ENCODE measurements around the gene LIMCH1. TPM values are rescaled to one million over a fixed set of nuclear protein-coding genes. Genes with fewer than 3 reads are reported as not detected.

The LIMCH1 gene
- total and polyA plus RNA-seq, 10 donors = 14.4 to 434 (median 212) TPM

GRCh38 chr4:41579043-41579442 lies 41.1 kb downstream of the LIMCH1 start:
- Histone ChIP-seq H3K9me3 (peaks cover 0 to 3% (median under 1%) of the 10 kb centered on the region in 8 donors), H3K36me3 (no peaks in the 10 kb centered on the region), H3K4me1 (peaks cover 0 to 5% (median 0%) of the 10 kb centered on the region in 6 donors), H3K27ac (no peak overlapping the region), H3K4me3 (no peak overlapping the region), H3K27me3 (replicated peaks in 1 of 7) (no peaks in the 10 kb centered on the region)
- DNase-seq = no peak
- intact Hi-C loops (cut with DNase I; ENCODE audit: low total_unique reads) = no loop called here
- no peak for TF ChIP-seq POLR2AphosphoS5 (IDR thresholded peaks at IDR 0.05)
- no peak for TF ChIP-seq POLR2A (IDR thresholded peaks at IDR 0.05)
- no peak for TF ChIP-seq CTCF (IDR thresholded peaks at IDR 0.05 in 8 of 11, conservative IDR thresholded peaks at IDR 0.05 in 3 of 11)
- WGBS, 5 donors = 65 to 97% (median 82%) methylated on average over 3 of the region's 3 CpGs

GRCh38 chr4:41579526-41579925 lies 41.6 kb downstream of the LIMCH1 start:
- 71 to 92% (median 81%) methylated on average over 5 of the region's 5 CpGs for WGBS, 5 donors
- Histone ChIP-seq H3K4me3 (no peak overlapping the region), H3K27ac (peak overlapping the region in 1 of 8 donors; percentile 2), H3K27me3 (replicated peaks in 1 of 7) (no peaks in the 10 kb centered on the region), H3K36me3 (no peaks in the 10 kb centered on the region), H3K4me1 (peaks cover 0 to 5% (median 0%) of the 10 kb centered on the region in 6 donors), H3K9me3 (peaks cover 0 to 7% (median 4%) of the 10 kb centered on the region in 8 donors)
- intact Hi-C loops (cut with DNase I; ENCODE audit: low total_unique reads) = no loop called here
- TF ChIP-seq CTCF (IDR thresholded peaks at IDR 0.05 in 8 of 11, conservative IDR thresholded peaks at IDR 0.05 in 3 of 11) (no peak), POLR2AphosphoS5 (IDR thresholded peaks at IDR 0.05) (no peak), POLR2A (IDR thresholded peaks at IDR 0.05) (no peak)
- DNase-seq = no peak

- 68 to 82% (median 69%) methylated on average over 4 of the region's 4 CpGs for WGBS, 5 donors
- Histone ChIP-seq H3K36me3 (no peaks in the 10 kb centered on the region), H3K4me3 (no peak overlapping the region), H3K9me3 (peaks cover 0 to 12% (median 8%) of the 10 kb centered on the region in 8 donors), H3K4me1 (peaks cover 0 to 5% (median 0%) of the 10 kb centered on the region in 6 donors), H3K27ac (peak overlapping the region in 1 of 8 donors; percentile 2), H3K27me3 (replicated peaks in 1 of 7) (no peaks in the 10 kb centered on the region)
- no peak for DNase-seq
- TF ChIP-seq POLR2A (IDR thresholded peaks at IDR 0.05) = no peak
- TF ChIP-seq CTCF (IDR thresholded peaks at IDR 0.05 in 8 of 11, conservative IDR thresholded peaks at IDR 0.05 in 3 of 11) = no peak
- TF ChIP-seq POLR2AphosphoS5 (IDR thresholded peaks at IDR 0.05) = no peak
- intact Hi-C loops (cut with DNase I; ENCODE audit: low total_unique reads) = no loop called here
Measured at GRCh38 chr4:41580007-41580406, 42.0 kb downstream of the LIMCH1 start.

- DNase-seq = no peak
Measured at GRCh38 chr4:41586675-41587225, 48.8 kb downstream of the LIMCH1 start.

More at GRCh38 chr4:41586675-41587225, 48.8 kb downstream of the LIMCH1 start:
- WGBS, 5 donors = 77 to 81% (median 80%) methylated on average over 2 of the region's 2 CpGs
- no peak overlapping the region for H3K27ac ChIP-seq
- no peaks in the 10 kb centered on the region for H3K36me3 ChIP-seq
- H3K9me3 ChIP-seq = peaks cover 0 to 17% (median 12%) of the 10 kb centered on the region in 8 donors
- TF ChIP-seq CTCF (IDR thresholded peaks at IDR 0.05 in 8 of 11, conservative IDR thresholded peaks at IDR 0.05 in 3 of 11) = no peak
- TF ChIP-seq POLR2AphosphoS5 (IDR thresholded peaks at IDR 0.05) = no peak
- no peak for TF ChIP-seq POLR2A (IDR thresholded peaks at IDR 0.05)
- no peak overlapping the region for H3K4me3 ChIP-seq
- peaks cover 0 to 24% (median 0%) of the 10 kb centered on the region in 6 donors for H3K4me1 ChIP-seq
- intact Hi-C loops (cut with DNase I; ENCODE audit: low total_unique reads) = no loop called here
- H3K27me3 ChIP-seq (replicated peaks in 1 of 7) = no peaks in the 10 kb centered on the region
